GM21447 (cell line): Measurements from ENCODE around the gene IRX2.

Source experiments
- ATAC-seq: cut with Tn5 transposase; IDR thresholded peaks from one replicate; pipeline ENCODE4 v1.9.1; 2021; ENCODE audit not compliant: unreplicated experiment

The IRX2 gene

GRCh38 chr5:2751592-2752021 lies at the start of gene IRX2:
IRX2 (minus strand) TSS chr5:2751677; CDS start chr5:2751413, 264 bp downstream.
- ATAC-seq, result no peak

GRCh38 chr5:2800035-2800434 lies 48.6 kb upstream of the IRX2 start:
- ATAC-seq, result no peak

- ATAC-seq, result no peak
Observed at GRCh38 chr5:2797981-2798380, 46.5 kb upstream of the IRX2 start.

DNA sequence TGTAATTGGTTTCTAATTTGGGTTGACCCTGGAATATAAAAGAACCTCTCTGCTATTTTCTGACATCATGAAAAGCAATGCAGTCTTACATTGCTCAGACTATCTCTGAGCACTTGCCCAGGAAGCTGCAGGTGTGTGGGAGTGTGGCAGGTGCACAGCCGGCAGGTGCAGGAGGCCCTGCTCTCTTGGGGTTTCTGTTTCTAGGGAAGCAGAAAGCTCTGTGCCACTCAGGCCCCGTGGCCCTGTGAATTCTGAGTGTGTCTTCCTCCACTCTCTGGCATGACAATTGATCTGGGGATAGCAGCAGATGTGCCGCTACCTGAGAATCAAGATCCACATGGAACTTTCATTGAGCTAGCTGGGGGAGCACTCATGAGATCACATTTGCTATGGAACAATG lies 45.7 kb upstream of the IRX2 start:
- no peak for ATAC-seq

GRCh38 chr5:2783223-2783622 lies 31.7 kb upstream of the IRX2 start:
- ATAC-seq, result no peak

GRCh38 chr5:2782658-2783057 lies 31.2 kb upstream of the IRX2 start:
- ATAC-seq, result no peak

DNA sequence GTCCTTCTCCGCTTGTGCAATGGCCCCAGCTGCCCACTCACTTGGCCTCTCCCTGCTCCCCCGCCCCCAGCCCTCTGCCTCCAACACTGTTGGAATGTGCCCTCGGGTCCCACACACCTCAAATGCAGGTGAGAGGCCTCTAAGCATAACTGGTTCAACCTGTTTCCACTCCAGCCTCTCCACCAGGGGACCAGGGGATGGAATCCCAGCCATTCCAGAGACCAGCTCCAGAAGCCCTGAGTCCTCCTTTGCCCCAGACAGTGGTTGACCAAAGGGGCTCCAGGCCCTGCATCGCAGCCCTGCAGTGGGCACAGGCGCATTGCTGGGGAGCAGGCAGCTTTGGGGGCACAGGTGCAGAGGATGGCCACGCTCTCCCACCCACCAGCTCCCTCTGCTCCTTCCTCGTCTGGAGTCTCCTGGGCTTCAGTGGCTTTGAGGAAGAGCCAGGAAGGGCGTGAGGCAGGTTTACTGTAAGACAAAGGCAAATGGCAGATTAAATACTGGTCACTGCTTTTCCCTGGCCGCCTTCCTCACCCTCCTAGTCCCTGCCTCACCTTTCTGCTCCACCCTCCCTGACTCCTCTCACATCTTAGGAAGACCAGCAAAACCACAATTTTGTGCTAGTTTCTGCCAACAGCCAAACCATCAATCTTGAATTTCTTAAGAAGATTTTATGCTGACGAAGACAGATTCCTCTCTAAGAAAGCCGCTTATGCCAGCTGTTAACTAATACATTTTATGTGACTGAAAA lies 29.1 kb upstream of the IRX2 start:
- ATAC-seq, result no peak

DNA sequence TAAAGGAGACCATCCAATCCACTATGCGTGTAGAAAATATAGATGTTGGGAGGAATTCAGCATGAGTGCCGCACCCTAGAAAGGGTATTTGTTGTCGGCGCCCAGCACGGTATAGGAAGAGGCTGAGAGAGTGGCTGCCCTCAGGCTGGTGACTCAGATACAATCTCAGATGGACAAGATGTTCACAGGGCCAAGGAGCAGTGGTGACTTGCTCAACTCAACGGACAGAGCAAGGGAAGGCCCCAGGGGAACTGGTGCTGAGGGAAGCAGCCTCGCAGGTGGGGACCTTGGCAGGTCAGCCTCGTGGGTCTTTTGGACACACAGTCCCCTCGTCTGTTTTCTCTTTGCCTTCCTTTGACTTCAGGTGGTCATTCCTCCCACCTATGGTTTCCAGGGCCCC lies 28.0 kb upstream of the IRX2 start:
- no peak for ATAC-seq

- ATAC-seq, result no peak
Observed at GRCh38 chr5:2776337-2777302, 25.1 kb upstream of the IRX2 start.

GRCh38 chr5:2773327-2773726 lies 21.9 kb upstream of the IRX2 start:
- ATAC-seq, result no peak

- ATAC-seq, result no peak
Observed at GRCh38 chr5:2767089-2767488, 15.6 kb upstream of the IRX2 start.

DNA sequence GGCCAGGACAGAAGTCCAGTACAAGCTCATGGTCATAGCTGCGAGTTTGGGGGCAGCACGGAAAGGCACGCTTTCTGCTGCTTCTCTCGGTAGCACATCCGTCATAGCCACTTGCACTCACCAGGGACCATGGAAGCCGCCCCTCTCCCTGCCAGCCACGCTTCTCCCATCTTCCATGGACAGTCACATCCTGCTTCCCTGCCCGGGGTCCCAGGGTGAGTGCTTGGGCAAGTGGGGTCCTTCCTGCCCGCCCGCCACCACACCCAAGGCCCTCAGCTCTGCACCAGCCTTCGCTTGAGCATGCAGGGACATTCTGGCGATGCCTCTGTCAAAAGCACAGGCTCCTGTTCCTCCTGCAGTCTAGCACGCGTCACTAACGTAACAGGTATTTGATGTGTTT lies 13.1 kb upstream of the IRX2 start:
- no peak for ATAC-seq

- no peak for ATAC-seq
Observed at GRCh38 chr5:2763533-2763794, 12.0 kb upstream of the IRX2 start.

- ATAC-seq, result no peak
Observed at GRCh38 chr5:2762744-2763532, 11.5 kb upstream of the IRX2 start.

- ATAC-seq, result no peak
Observed at GRCh38 chr5:2761921-2762488, 10.5 kb upstream of the IRX2 start.

GRCh38 chr5:2759696-2760461 lies 8.4 kb upstream of the IRX2 start:
- ATAC-seq, result no peak

- ATAC-seq, result no peak
Observed at GRCh38 chr5:2759091-2759490, 7.6 kb upstream of the IRX2 start.

- no peak for ATAC-seq
Observed at GRCh38 chr5:2758632-2759031, 7.2 kb upstream of the IRX2 start.

GRCh38 chr5:2757563-2758351 lies 6.3 kb upstream of the IRX2 start:
- ATAC-seq, result no peak
